Stomach smooth muscle (tissue), 2 donors: ENCODE data around the gene PTPRK.

Experiments
- H3K27ac ChIP-seq: one replicate; pipeline ENCODE4 v1.7.0; 2013; ENCODE audit warnings: mild to moderate bottlenecking, low read length, inconsistent platforms
- H3K27me3 ChIP-seq, 2 donors: one replicate each; pipeline ENCODE4 v1.7.0; 2013; ENCODE audit warnings: low read length in 2 of 2; ENCODE audit not compliant: insufficient read depth in 2 of 2, control insufficient read depth in 1 of 2
- H3K36me3 ChIP-seq, 2 donors: one replicate each; pipeline ENCODE4 v1.7.0; 2013; ENCODE audit warnings: low read length in 2 of 2; ENCODE audit not compliant: control insufficient read depth in 2 of 2, insufficient read depth in 2 of 2
- H3K4me1 ChIP-seq: one replicate; pipeline ENCODE4 v1.7.0; 2013; ENCODE audit warnings: low read length; ENCODE audit not compliant: control insufficient read depth, insufficient read depth
- H3K4me3 ChIP-seq, 2 donors: one replicate each; pipeline ENCODE4 v1.7.0; 2013; ENCODE audit warnings: low read length in 2 of 2
- H3K9ac ChIP-seq, 2 donors: one replicate each; pipeline ENCODE4 v1.7.0; 2013; ENCODE audit warnings: low read length in 2 of 2, mild to moderate bottlenecking in 1 of 2
- H3K9me3 ChIP-seq, 2 donors: one replicate each; pipeline ENCODE4 v1.7.0; 2013; ENCODE audit warnings: low read length in 2 of 2; ENCODE audit not compliant: control insufficient read depth in 2 of 2
- donor health status: healthy.
- donor health status: Pancreatic carcinoma.

PTPRK gene

DNA sequence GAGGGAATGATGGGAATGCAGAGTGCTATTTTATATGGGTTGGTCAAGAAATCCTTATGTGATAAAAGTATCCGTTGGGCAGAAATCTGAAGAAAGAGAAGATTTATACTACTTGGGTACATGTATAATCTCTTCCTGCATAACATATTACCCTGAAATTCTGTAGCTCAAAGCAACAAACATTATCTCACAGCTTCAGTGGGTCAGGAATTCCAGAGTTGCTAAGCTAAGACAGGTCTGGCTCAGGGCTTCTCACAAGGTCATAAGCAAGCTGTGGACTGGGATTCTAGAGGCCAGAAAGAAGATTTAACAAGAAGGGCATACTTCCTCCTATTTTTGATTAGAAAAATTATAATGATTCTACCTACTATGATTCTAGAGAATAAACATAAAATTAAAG, 447.0 kb downstream of the PTPRK start:
- no peak overlapping the region for H3K27ac ChIP-seq
- no peaks in the 10 kb centered on the region for H3K4me1 ChIP-seq
- no peaks in the 10 kb centered on the region for H3K27me3 ChIP-seq
- no peaks in the 10 kb centered on the region for H3K36me3 ChIP-seq
- no peaks in the 10 kb centered on the region for H3K9me3 ChIP-seq
- H3K4me3 ChIP-seq, result no peak overlapping the region
- H3K9ac ChIP-seq, result no peak overlapping the region

DNA sequence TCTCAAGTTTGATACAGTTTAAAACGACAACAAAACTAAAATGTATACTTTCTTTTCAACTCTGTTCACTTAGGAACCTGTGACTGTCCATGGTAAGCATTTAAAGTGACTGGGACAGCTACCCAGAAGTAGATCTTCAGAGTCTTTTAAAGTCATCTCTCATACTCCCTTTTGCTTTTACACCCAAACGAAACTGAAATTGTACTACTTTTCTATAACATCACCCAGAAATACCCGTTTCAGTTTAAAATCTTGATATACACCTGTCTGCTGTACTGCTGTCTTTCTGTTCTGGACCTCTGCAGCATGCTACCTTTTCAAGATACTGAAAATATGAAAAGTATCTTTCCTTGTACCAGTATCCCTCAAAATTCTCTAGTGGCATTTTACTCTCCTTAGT, 449.2 kb downstream of the PTPRK start:
- no peaks in the 10 kb centered on the region for H3K27me3 ChIP-seq
- no peak overlapping the region for H3K27ac ChIP-seq
- H3K9me3 ChIP-seq, result no peaks in the 10 kb centered on the region
- H3K36me3 ChIP-seq, result peaks cover 0 to 9% of the 10 kb centered on the region in 2 donors
- H3K9ac ChIP-seq, result no peak overlapping the region
- H3K4me3 ChIP-seq, result no peak overlapping the region
- H3K4me1 ChIP-seq, result no peaks in the 10 kb centered on the region

DNA sequence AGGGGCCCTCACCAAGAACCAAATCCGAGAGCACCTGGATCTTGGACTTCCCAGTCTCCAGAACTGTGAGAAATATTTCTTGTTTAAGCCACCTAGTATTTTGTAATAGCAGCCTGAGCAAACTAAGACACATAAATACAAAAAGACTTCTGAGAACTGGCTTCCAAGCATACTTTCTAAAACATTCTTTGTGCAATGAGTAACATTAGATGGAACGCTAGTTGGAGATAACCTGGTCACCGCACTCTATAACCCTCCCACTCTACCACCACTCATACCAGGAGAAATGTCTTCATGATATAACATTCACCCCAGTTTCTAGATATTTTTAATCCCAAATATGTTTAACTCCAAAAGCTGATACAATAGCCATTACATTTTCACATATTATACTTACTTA, 450.0 kb downstream of the PTPRK start:
- Histone ChIP-seq H3K36me3 (peaks cover 0 to 9% of the 10 kb centered on the region in 2 donors), H3K27ac (no peak overlapping the region), H3K9me3 (no peaks in the 10 kb centered on the region), H3K9ac (no peak overlapping the region), H3K4me3 (no peak overlapping the region), H3K27me3 (no peaks in the 10 kb centered on the region), H3K4me1 (no peaks in the 10 kb centered on the region)

DNA sequence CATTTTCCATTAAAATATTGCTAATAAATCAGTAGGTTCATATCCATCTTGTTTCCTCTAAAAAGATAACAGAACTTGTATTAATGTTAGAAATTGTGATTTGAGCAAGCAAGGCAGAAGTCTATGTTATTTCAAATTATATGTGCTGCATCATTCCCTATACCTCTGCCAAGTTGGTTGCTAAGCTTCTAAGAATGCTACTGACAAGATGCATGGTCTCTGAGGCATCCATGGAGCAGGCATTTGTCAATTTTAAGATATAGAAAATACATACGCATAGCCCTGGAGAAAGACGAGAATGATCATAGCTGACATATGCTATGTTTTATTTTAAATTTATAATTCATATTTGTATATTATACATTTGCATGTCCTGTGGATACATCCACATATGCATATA, 451.2 kb downstream of the PTPRK start:
- H3K4me3 ChIP-seq, result no peak overlapping the region
- no peak overlapping the region for H3K9ac ChIP-seq
- H3K4me1 ChIP-seq, result no peaks in the 10 kb centered on the region
- H3K36me3 ChIP-seq, result peaks cover 0 to 9% of the 10 kb centered on the region in 2 donors
- no peak overlapping the region for H3K27ac ChIP-seq
- no peaks in the 10 kb centered on the region for H3K27me3 ChIP-seq
- no peaks in the 10 kb centered on the region for H3K9me3 ChIP-seq

DNA sequence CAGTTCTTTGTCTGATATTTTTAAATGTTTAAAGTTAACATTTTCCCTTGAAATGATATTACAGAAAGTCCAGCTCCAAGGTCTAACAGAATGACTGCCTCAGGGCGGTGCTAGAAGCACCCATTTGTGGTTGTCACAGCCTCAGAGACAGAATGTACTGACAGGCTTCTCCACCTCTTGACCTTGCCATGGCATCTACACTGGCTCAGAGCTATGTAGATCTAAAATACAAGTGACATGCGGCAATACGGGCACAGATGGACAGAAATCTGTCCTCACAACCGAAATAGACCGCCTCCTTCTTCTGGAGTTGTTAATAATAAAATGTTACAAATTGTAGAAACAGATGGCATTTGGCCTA, 452.3 kb downstream of the PTPRK start:
- H3K27ac ChIP-seq, result no peak overlapping the region
- H3K9me3 ChIP-seq, result no peaks in the 10 kb centered on the region
- H3K4me1 ChIP-seq, result no peaks in the 10 kb centered on the region
- H3K4me3 ChIP-seq, result no peak overlapping the region
- H3K36me3 ChIP-seq, result peaks cover 0 to 9% of the 10 kb centered on the region in 2 donors
- H3K9ac ChIP-seq, result no peak overlapping the region
- H3K27me3 ChIP-seq, result no peaks in the 10 kb centered on the region

DNA sequence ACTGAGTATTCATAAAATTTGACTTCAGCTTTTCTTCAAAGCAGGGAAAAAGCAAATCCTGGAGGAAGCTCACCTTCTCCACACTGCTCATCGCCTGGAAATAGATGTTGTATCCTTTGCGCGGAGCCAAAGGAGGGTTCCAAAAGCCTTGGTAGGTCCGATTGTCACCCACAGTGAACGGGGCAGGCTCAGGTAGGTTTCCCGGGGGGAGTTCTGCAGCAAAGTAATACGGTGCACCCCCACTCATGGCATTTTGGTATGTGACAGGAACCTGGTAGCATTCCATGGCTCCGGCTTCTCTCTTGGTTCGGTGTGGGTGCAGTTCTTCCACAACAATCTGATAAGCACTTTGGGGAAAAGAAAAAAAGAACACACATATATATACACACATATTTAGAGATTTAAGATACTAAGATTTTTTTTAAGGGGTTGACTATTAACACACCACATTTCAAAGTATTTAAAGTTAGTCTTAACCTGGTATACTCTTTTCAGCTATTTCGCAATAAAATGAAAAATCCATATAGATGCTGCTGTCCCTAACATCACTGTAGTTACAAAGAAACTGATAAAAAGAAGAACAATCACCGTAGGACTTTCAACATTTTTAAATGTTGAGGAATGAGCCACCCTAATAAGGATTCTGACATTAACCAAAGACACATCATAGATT, 452.8 kb downstream of the PTPRK start:
- no peaks in the 10 kb centered on the region for H3K9me3 ChIP-seq
- H3K4me3 ChIP-seq, result no peak overlapping the region
- H3K4me1 ChIP-seq, result no peaks in the 10 kb centered on the region
- no peak overlapping the region for H3K27ac ChIP-seq
- peaks cover 0 to 9% of the 10 kb centered on the region in 2 donors for H3K36me3 ChIP-seq
- H3K27me3 ChIP-seq, result no peaks in the 10 kb centered on the region
- no peak overlapping the region for H3K9ac ChIP-seq

DNA sequence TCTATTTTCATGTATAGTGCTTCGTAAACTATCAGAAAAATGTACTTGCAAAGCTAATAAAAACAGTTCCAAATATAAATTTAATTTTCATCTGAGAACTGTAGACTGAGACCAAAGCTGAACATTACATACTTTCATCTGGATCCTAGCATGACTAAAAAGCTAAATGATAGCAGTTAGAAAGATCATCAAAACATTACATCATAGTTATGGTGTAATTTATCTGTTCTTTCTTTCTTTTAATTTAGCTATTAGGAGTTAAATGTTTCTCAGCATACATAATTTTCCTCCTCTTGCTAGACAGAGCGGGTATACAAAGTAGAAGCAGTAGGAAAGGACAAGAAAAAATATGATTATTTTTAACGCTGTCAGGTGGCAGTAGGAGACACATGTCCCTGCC, 455.3 kb downstream of the PTPRK start:
- H3K9ac ChIP-seq, result no peak overlapping the region
- no peak overlapping the region for H3K27ac ChIP-seq
- H3K36me3 ChIP-seq, result peaks cover 0 to 9% of the 10 kb centered on the region in 2 donors
- no peak overlapping the region for H3K4me3 ChIP-seq
- no peaks in the 10 kb centered on the region for H3K4me1 ChIP-seq
- H3K9me3 ChIP-seq, result no peaks in the 10 kb centered on the region
- no peaks in the 10 kb centered on the region for H3K27me3 ChIP-seq

DNA sequence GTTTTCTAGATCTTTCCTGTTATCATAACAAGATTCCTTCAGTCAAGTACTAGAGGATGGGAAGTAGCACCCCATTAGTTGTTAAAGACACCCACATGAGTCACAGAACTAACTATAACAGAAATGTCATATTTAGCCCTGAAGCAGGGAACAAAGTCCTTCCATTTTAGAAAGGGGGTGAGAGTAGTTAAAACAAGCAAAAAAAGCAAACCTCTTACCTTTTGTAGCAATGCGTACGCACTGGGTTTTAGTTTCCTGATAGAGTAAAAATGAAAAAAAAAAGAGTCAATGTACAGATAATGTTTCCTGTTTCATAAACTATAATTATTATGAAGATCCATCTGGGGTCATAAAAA, 455.9 kb downstream of the PTPRK start:
- Histone ChIP-seq H3K4me3 (no peak overlapping the region), H3K27ac (no peak overlapping the region), H3K36me3 (peaks cover 0 to 12% of the 10 kb centered on the region in 2 donors), H3K27me3 (no peaks in the 10 kb centered on the region), H3K9me3 (no peaks in the 10 kb centered on the region), H3K9ac (no peak overlapping the region), H3K4me1 (no peaks in the 10 kb centered on the region)

DNA sequence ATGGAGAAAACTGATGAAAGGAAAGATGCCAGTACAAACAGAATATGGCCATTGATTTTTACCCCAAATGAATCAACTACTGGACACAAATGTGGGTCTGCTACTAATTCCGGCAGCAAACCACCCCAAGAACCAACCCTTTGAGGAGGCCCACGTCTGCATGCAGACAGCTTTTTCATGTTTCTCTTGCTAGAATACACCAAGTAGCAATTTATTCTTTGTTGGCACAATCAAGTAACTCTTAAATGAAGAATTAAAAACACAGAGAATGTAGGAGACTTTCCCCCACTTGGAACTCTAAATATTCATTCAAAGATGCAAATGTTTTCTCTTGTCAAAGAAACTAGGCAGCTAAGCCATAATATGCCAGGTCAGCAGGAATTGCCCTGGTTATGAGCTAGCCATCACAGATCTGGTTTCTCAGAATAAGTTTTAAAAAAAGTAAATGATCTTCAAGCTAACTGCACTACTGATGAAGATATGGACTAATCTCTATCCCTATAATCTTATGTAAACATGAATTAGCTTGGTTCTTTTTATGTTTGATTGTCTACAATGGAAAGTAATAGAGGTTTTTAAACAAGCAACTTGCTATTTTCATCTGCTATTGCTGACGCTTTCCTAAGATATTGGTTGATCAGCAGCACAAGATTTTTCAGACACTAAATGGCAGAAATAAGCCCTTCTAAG, 456.4 kb downstream of the PTPRK start:
- no peaks in the 10 kb centered on the region for H3K9me3 ChIP-seq
- H3K9ac ChIP-seq, result no peak overlapping the region
- H3K36me3 ChIP-seq, result peaks cover 0 to 12% of the 10 kb centered on the region in 2 donors
- no peaks in the 10 kb centered on the region for H3K4me1 ChIP-seq
- H3K27me3 ChIP-seq, result no peaks in the 10 kb centered on the region
- H3K27ac ChIP-seq, result no peak overlapping the region
- H3K4me3 ChIP-seq, result no peak overlapping the region

DNA sequence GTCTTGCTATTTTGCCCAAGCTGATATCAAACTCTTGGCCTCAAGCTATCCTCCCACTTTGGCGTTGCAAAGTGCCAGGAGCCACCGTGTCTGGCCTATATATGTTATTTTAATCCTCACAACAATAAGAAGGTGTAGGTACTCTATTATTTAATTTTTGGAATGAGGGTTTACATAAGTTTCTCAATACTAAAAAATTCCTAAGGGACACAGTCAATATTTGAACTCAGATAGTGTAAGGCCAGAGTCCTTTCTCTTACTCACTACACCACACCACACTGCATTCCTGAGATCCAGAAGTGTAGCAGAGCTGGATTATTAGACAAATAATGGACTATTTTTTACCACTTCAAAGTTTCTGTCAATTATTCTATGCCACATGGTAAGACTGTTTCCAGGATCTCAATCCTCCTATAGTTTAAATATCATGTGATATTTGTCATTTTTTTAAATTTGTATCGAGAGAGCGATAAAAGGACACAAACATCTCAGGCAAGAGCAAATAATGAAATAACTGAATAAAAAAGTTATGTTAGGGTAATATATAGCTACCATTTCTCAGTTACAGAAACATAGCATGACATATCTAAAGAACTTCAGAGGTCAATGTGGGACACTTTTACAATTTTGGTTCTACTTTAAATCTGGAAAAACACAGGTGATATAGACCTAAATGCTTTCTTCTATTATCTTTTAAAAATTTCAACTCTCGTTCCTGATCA, 457.4 kb downstream of the PTPRK start:
- Histone ChIP-seq H3K4me3 (no peak overlapping the region), H3K4me1 (no peaks in the 10 kb centered on the region), H3K36me3 (peaks cover 0 to 14% of the 10 kb centered on the region in 2 donors), H3K9me3 (no peaks in the 10 kb centered on the region), H3K27me3 (no peaks in the 10 kb centered on the region), H3K27ac (no peak overlapping the region), H3K9ac (no peak overlapping the region)

DNA sequence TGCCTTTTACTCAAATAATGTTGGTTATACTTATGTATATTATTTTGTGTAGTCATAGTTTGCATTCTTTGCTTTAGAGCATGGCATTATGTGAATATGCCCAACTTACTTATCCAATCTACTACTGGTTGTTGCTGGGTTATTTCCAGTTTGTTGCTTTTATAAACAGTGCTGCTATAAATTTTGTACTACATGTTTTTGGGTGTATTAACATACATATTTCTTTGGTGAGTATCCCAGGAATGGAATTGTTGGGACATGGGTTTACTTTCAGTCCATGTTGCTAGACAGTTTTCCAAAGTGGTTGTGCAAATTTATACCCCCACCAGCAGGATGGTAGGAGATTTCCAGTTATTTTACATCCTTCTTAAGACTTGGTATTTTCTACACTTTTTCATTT, 462.5 kb downstream of the PTPRK start:
- Histone ChIP-seq H3K27ac (no peak overlapping the region), H3K9me3 (no peaks in the 10 kb centered on the region), H3K36me3 (peaks cover 3 to 6% of the 10 kb centered on the region in 2 donors)

More for the DNA sequence above, 462.5 kb downstream of the PTPRK start:
- no peaks in the 10 kb centered on the region for H3K4me1 ChIP-seq
- no peak overlapping the region for H3K9ac ChIP-seq
- no peaks in the 10 kb centered on the region for H3K27me3 ChIP-seq
- no peak overlapping the region for H3K4me3 ChIP-seq
